NCI-H2196 treated with DMSO at 0.1 percent for 48 hours (cell line): ENCODE data around the gene RALGDS.

Experiments
- DNase-seq: peaks from one replicate; lab custom pipeline; 2025; ENCODE audit not compliant: unreplicated experiment; lab: John Stamatoyannopoulos, UW

Gene RALGDS

GRCh38 chr9:133151601-133152525 lies 30.8 kb upstream of the RALGDS start:
- no peak for DNase-seq

DNA sequence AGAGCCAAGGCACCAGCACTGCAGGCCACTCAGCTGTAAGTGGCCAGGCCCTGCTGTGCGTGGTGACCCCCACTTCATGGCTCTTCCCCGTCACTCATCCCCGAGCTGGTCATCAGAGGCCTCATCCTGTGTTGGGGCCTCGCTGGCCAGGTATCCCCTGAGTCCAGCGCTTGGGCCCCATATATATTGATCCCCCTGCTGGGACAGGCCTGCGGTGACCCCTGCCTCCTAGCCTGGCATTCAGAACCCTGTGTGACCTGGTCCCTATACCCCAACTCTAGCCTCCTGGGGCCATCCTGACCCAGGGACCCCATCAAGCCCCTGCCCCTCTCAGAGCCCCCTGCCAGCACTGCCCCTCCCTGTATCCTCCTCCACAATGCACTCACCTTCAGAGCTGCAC lies 30.0 kb upstream of the RALGDS start:
- DNase-seq = no peak

DNA sequence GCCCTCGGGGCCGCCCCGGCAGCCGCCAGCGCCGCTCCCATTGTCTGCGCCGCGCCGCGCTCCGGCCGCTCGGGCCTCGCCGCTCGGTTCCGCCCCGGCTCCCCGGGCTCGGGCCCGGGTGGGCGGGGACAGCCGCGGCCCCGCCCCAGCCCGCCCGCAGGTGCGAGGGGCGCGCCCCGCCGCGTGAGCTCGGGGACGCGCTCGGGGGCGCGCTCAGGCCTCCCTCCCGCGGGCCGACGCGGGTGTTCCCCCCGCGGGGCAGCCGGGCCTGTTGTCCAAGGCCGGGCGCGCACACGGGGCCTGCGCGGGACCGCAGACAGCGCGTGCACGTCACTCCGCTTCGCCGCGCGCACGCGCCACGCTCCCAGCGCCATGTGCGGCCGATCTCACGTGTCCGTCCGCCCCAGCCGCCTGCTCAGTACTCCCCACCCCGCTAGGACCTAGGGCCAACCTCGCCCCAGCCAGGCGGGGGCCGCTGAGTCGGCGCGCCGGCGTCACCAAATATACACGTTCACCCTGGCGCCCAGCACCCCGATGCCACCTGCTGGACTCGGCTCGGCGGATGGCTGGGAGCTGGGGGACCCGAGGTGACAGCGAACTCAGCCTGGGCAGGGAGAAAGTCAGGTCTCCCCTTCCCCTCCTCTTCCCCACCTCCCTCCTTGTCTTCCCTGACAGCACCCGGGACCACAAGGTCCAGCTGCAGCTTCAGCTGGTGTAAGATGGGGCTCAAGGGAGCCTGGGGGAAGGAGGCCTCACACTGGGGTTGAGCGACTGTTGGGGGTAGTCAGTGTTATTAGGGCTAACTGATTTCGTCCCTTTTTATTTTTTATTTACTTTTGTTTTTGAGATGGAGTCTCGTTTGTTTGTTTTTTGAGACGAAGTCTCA lies 28.3 kb upstream of the RALGDS start:
- DNase-seq = peak; percentile 91

GRCh38 chr9:133148199-133149129 lies 27.4 kb upstream of the RALGDS start:
- DNase-seq = no peak

DNA sequence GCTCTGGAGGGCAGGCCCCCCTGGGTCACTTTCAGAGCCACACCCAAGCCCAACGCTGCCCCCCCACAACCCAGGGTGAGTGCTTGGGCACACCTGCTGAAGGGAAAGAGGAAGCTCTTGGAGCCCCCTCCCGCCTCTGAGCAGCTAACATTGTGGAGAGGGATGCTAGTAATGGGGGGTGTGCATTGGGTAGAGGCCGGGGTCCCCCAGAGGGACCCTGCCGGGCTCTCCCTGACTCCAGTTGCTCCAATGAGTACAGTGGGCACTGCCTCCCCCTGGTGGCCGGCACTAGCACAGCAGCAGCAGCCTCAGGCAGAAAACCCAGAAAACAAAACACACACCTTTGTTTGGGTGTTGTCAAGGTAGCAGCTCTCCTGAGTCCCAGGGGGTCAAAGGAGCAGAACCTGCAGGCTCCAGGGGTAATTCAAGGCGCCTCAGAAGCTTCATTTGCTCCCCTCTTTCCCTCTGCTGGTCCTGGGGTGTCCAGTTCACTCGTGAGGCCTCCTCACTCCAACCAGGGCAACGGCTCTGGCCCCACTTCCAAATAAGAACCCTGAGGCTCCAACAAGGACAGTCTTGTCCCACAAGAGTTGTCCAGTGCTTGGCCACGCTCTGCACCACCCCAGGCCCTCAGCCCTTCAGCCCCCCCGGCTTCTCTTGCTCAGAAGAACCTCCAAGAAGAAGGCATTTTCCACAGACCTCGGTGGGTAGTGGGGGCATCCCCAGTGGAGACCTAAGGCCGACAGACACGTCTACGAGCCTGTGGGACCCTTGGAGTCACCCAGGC lies 26.6 kb upstream of the RALGDS start:
- DNase-seq = peak; percentile 55

GRCh38 chr9:133146746-133147411 lies 25.8 kb upstream of the RALGDS start:
- no peak for DNase-seq

DNA sequence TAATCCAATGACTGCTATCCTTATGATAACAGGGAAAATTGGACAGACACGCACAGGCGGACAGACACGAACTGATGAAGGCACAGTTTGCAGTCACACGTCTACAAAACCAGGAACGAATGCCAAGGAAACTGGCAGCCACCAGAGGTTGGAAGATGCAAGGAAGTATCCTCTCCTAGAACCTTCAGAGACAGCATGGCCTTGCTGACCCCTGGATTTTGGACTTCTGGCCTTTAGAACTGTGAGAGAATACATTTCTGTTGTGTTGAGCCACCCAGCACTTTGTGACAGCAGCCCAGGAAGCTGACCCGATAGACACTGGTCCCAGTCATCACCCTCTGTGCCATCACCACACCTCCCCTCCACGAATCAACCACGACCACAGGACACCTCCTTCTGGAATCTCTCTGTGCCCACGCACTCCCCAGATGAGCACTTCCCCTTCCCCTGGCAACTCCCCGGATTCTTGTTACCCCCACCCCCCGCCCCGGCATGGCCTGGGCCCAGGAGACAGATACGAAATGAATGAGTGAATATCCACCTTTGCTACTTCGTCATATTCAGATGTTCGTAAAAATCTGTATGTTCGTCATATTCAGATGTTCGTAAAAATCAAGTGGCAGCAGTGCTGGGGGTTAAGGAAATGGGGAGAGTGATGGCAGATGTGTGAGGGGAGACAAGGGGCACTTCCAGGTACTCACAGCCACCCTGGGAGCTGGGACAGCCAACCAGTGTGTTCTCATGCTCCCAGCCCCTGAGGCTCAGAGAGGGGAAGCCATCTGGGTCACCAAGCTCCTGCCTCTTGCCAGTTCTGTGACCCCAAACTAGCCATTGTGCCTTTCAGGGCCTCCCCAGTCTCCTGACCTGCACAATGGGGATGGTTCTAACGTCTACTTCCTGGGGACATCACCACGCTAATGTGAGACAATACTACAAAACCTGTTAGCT lies 24.1 kb upstream of the RALGDS start:
- no peak for DNase-seq

DNA sequence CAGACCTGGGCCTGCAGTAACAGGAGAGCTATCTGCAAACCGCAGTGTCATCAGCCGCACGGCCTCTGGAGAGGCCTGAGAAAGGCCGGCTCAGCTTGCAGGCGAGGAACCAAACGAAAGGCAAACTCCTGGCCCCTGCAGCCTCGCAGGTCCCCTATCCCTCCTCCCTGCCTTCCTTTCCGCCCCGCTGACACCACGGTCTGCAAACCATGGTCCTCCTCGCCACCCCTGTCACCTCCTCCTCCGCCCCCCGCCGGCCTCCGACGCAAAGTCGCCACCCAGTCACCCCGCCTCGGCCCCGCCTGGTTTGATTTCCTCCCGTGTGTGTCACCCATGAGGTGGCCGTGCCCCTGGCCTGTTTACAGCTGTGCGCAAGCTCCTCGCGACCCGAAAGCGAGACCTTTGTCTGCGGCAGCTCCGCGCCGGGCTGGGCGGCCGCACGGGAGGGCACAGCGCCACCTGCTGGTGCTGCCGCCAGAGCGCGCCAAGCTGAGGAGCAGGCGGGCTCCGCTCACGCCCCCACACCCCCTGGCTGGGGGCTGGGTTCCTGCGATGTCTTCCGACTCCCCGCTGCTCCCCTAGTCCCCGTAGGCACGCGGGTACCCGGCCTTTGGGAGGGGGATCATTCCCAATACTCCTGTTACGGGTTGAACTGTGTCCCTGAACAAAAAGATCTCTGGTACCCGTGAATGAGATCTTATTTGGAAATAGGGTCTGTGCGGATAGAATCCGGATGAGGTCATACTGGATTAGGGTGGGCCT lies 23.3 kb upstream of the RALGDS start:
- peak; percentile 46 for DNase-seq

GRCh38 chr9:133143639-133144141 lies 22.6 kb upstream of the RALGDS start:
- no peak for DNase-seq

DNA sequence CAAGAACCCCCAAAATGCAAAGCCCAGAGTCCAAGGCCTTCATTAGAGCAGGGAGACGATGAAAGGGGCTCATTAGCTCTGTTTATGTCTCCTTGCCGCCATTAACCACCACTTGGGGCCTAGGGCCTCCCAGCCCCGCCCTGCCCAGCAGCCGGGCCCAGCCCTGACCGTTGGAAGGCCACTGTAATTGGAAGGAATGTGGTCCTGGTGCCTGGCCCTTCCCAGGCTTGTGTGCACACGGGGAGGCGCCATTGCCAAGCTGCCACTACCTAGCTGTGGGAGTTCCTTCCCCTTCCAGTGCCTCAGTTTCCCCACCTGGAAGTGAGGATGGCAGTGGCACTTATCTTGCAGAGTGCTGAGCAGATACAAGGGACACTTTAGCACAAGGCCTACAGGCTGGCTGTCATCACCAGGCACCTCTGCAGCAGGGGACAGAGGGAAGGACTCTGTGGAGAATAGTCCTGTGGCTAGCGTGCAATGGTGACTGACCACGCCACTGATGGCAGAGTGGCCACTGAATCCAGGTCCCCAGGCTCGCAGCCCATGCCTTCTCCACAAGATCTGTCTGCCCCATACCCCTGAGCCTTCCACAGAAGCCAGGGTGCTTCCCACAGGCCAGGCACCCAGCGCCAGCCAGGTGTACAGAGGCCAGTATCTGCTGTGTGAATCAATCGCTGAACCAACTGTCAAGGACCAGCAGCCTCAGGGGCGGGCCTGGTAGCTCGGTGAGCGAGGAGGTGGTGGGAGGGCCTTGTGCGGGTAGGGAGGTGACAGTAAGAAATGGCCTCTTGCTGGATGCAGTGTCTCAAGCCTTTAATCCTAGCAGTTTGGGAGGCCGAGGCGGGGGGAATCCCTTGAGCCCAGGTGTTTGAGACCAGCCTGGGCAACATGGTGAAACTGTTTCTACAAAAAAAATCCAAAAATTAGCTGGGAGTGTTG lies 21.9 kb upstream of the RALGDS start:
- no peak for DNase-seq

- DNase-seq = no peak
These were observed 21.0 kb upstream of the RALGDS start for GRCh38 chr9:133141833-133142595.

GRCh38 chr9:133140606-133141005 lies 19.6 kb upstream of the RALGDS start:
- DNase-seq = no peak

DNA sequence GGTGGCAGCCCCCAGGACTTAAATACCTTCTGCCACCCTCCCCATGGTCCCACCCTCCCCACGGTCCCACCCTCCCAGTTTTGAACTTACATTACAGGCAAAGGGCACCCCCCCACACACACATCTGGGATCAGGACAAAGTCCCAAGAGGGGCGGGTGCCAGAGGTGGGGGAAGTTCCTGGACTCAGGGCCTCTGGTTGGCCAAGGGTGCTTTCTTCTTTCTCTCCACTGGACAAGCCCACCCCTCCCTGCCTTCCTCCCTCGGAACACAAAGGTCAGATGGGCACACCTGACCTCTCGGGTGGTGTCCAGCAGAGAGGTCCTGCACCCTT lies 19.1 kb upstream of the RALGDS start:
- DNase-seq = no peak

GRCh38 chr9:133139246-133140173 lies 18.5 kb upstream of the RALGDS start:
- no peak for DNase-seq
